CD4-positive, alpha-beta T cell (primary cell): Measurements from ENCODE around the gene CDC42BPA. TPM values are rescaled to one million over a fixed set of nuclear protein-coding genes. Genes with fewer than 3 reads are reported as not detected.
"Not testable (repeated sequence)": the region's sequence is repeated elsewhere in the genome, so short reads cannot be mapped to it uniquely, and the experiment has no call there.

Source experiments
- ATAC-seq: fragments of 200-7000 bp; cut with Tn5 transposase; one replicate; pipeline ENCODE4 v1.10.0; 2022; ENCODE audit warnings: mild to moderate bottlenecking; ENCODE audit not compliant: poor library complexity
- CTCF ChIA-PET: fragments of 350-600 bp; sonication (Branson Sonifier 250); formaldehyde crosslinking; loops from one replicate; lab custom pipeline; 2021; ENCODE audit warnings: antibody characterized with exemption, inconsistent platforms; lab: Charles Lee
- POLR2A ChIA-PET: fragments of 350-600 bp; sonication (Branson Sonifier 250); formaldehyde crosslinking; loops from one replicate; lab custom pipeline; 2021; ENCODE audit warnings: antibody characterized with exemption, inconsistent platforms; lab: Charles Lee
- DNase-seq, 14 experiments: peaks; one replicate each; pipeline ENCODE4 v3.0.0-alpha.2; 2013 to 2020; ENCODE audit warnings: mixed read lengths in 2 of 14
- H3K27ac ChIP-seq, 2 donors: one replicate each; pipeline versions ENCODE4 v1.5.1 to v1.7.0; 2013; ENCODE audit warnings: low read length in 2 of 2, low read depth in 1 of 2, mild to moderate bottlenecking in 1 of 2
- H3K27me3 ChIP-seq, 2 experiments: 1 replicate in 1 of 2; 2 replicates in 1 of 2; pipeline versions ENCODE4 v1.6.1 to v1.7.0; 2013; ENCODE audit warnings: low read length in 2 of 2, control low read depth in 1 of 2, mild to moderate bottlenecking in 1 of 2, moderate library complexity in 1 of 2; ENCODE audit not compliant: insufficient read depth in 2 of 2, control insufficient read depth in 1 of 2
- H3K36me3 ChIP-seq: one replicate; pipeline ENCODE4 v1.6.1; 2013; ENCODE audit warnings: low read length, control low read depth; ENCODE audit not compliant: insufficient read depth
- H3K4me1 ChIP-seq: one replicate; pipeline ENCODE4 v1.6.1; 2013; ENCODE audit warnings: low read length, control low read depth; ENCODE audit not compliant: insufficient read depth
- H3K4me3 ChIP-seq: one replicate; pipeline ENCODE4 v1.5.1; 2013; ENCODE audit warnings: mild to moderate bottlenecking, low read length, moderate library complexity
- H3K9me3 ChIP-seq, 2 experiments: 1 replicate in 1 of 2; 2 replicates in 1 of 2; pipeline versions ENCODE4 v1.6.1 to v1.7.0; 2013; ENCODE audit warnings: low read length in 2 of 2, mild to moderate bottlenecking in 2 of 2, control low read depth in 1 of 2, moderate library complexity in 1 of 2; ENCODE audit not compliant: control insufficient read depth in 1 of 2, insufficient read depth in 1 of 2
- H3K27ac Mint-ChIP-seq: one replicate; pipeline ENCODE4 v1.8.0; 2020; ENCODE audit warnings: mixed read lengths
- H3K27me3 Mint-ChIP-seq: one replicate; pipeline ENCODE4 v1.8.0; 2021; ENCODE audit warnings: mixed read lengths
- H3K36me3 Mint-ChIP-seq: one replicate; pipeline ENCODE4 v1.8.0; 2021; ENCODE audit warnings: low read depth, mixed read lengths
- H3K4me1 Mint-ChIP-seq: one replicate; pipeline ENCODE4 v1.8.0; 2021; ENCODE audit warnings: low read depth, mixed read lengths
- H3K4me3 Mint-ChIP-seq: one replicate; pipeline ENCODE4 v1.8.0; 2020; ENCODE audit warnings: mild to moderate bottlenecking, mixed read lengths
- H3K9me3 Mint-ChIP-seq: one replicate; pipeline ENCODE4 v1.8.0; 2020; ENCODE audit warnings: mixed read lengths
- CTCF ChIP-seq: fragments of 200-600 bp; IDR thresholded peaks from one replicate; pipeline ENCODE4 v1.8.0; 2022; ENCODE audit warnings: antibody characterized with exemption, mild to moderate bottlenecking
- intact Hi-C, 2 experiments: fragments of 100-400 bp; cut with DNase I in 1 of 2; cut with micrococcal nuclease in 1 of 2; formaldehyde crosslinking; loops; one replicate each; pipeline versions ENCODE4 v1.15.1 to v1.9.0; 2023 to 2025; cut with DNase I, micrococcal nuclease
- total RNA-seq, 174 experiments: library from RNA in 2 of 174; stranded (reverse) in 2 of 174; gene quantifications; one replicate each; pipeline ENCODE4 v1.2.3 and lab custom pipeline; 2021 to 2026

The CDC42BPA gene
- total RNA-seq, 2 experiments from 2014 or later: 2.2 to 3.0 TPM

GRCh38 chr1:227003165-227003564 is 315.1 kb downstream of the CDC42BPA start:
- Histone ChIP-seq H3K27ac (no peak overlapping the region), H3K4me3 (no peak overlapping the region), H3K27me3 (no peaks in the 10 kb centered on the region), H3K36me3 (no peaks in the 10 kb centered on the region), H3K4me1 (no peaks in the 10 kb centered on the region), H3K9me3 (no peaks in the 10 kb centered on the region)
- intact Hi-C loops: no loop called here
- no peaks in the 10 kb centered on the region for H3K4me1 Mint-ChIP-seq
- peaks cover 4% of the 10 kb centered on the region for H3K27me3 Mint-ChIP-seq
- no peaks in the 10 kb centered on the region for H3K36me3 Mint-ChIP-seq
- ATAC-seq (no peak), DNase-seq (no peak)
- no peak overlapping the region for H3K27ac Mint-ChIP-seq
- peaks cover 2% of the 10 kb centered on the region for H3K9me3 Mint-ChIP-seq
- ChIA-PET POLR2A (no interaction called here), CTCF (no interaction called here)
- no peak overlapping the region for H3K4me3 Mint-ChIP-seq
- no peak for TF ChIP-seq CTCF

- intact Hi-C loops: no loop called here
- no peaks in the 10 kb centered on the region for H3K36me3 Mint-ChIP-seq
- H3K4me3 Mint-ChIP-seq: no peak overlapping the region
- DNase-seq (no peak), ATAC-seq (no peak)
- Histone ChIP-seq H3K36me3 (no peaks in the 10 kb centered on the region), H3K4me3 (no peak overlapping the region), H3K27ac (no peak overlapping the region), H3K27me3 (no peaks in the 10 kb centered on the region), H3K4me1 (no peaks in the 10 kb centered on the region), H3K9me3 (no peaks in the 10 kb centered on the region)
- peaks cover 2% of the 10 kb centered on the region for H3K9me3 Mint-ChIP-seq
- no peak overlapping the region for H3K27ac Mint-ChIP-seq
- ChIA-PET POLR2A (no interaction called here), CTCF (no interaction called here)
- H3K4me1 Mint-ChIP-seq: no peaks in the 10 kb centered on the region
- peaks cover 4% of the 10 kb centered on the region for H3K27me3 Mint-ChIP-seq
- TF ChIP-seq CTCF: no peak
Observed at GRCh38 chr1:227002531-227003049, 315.7 kb downstream of the CDC42BPA start.

- H3K36me3 ChIP-seq, intact Hi-C loops, DNase-seq, H3K4me1 ChIP-seq, H3K27ac Mint-ChIP-seq, H3K4me1 Mint-ChIP-seq, POLR2A ChIA-PET, H3K4me3 Mint-ChIP-seq, CTCF ChIA-PET, H3K9me3 Mint-ChIP-seq, H3K36me3 Mint-ChIP-seq, H3K9me3 ChIP-seq, H3K27me3 ChIP-seq, H3K4me3 ChIP-seq, H3K27me3 Mint-ChIP-seq, ATAC-seq, H3K27ac ChIP-seq: not testable (repeated sequence)
Observed at GRCh38 chr1:226999579-226999978, 318.7 kb downstream of the CDC42BPA start.
